Thoracic aorta (tissue), 2 donors: ENCODE results near the gene TBC1D7. TPM values are rescaled to one million over a fixed set of nuclear protein-coding genes. Genes with fewer than 3 reads are reported as not detected.

Experiments
- ATAC-seq: fragments of 150-250 bp; one replicate; pipeline ENCODE4 v1.8.0; 2017; ENCODE audit warnings: low read depth; ENCODE audit not compliant: insufficient number of reproducible peaks, low FRiP score
- DNase-seq: peaks from one replicate; pipeline ENCODE4 v3.0.0-alpha.2; 2020; ENCODE audit warnings: low spot score
- H3K27ac ChIP-seq, 2 donors: fragments of 200-600 bp; sonication (generic); 1 replicate in 1 of 2; 2 replicates in 1 of 2; pipeline ENCODE4 v1.5.1; 2016; ENCODE audit warnings: mild to moderate bottlenecking in 2 of 2, moderate library complexity in 2 of 2
- H3K27me3 ChIP-seq: fragments of 200-600 bp; sonication (generic); replicated peaks from 2 replicates; pipeline ENCODE4 v1.6.0; 2016; ENCODE audit warnings: mild to moderate bottlenecking; ENCODE audit not compliant: insufficient read depth
- H3K36me3 ChIP-seq: fragments of 200-600 bp; sonication (generic); one replicate; pipeline ENCODE4 v1.5.1; 2016
- H3K4me1 ChIP-seq, 2 donors: fragments of 200-600 bp; sonication (generic); 1 replicate in 1 of 2; 2 replicates in 1 of 2; pipeline versions ENCODE4 v1.5.1 to v1.6.0; 2016; ENCODE audit warnings: low read depth in 2 of 2, mild to moderate bottlenecking in 1 of 2; ENCODE audit not compliant: control insufficient read depth in 1 of 2
- H3K4me3 ChIP-seq: fragments of 200-600 bp; sonication (generic); 2 replicates; pipeline ENCODE4 v1.5.1; 2016; ENCODE audit warnings: mild to moderate bottlenecking
- H3K9me3 ChIP-seq: fragments of 200-600 bp; sonication (generic); 2 replicates; pipeline ENCODE4 v1.5.1; 2016
- total RNA-seq, 2 donors: library from RNA; depleted of rRNA; stranded (reverse); fragments of >200 nt; gene quantifications; one replicate each; pipeline versions ENCODE4 v1.1.0 to v1.2.3, GENCODE V29; 2016
- TF ChIP-seq, protein P1 (sequence below): fragments of 200-600 bp; sonication (generic); IDR thresholded peaks from one replicate; pipeline ENCODE4 v1.5.1; 2019; ENCODE audit warnings: antibody characterized with exemption

Gene TBC1D7
- total RNA-seq, 2 donors from 2014 or later: 7.3 to 17.9 TPM

DNA sequence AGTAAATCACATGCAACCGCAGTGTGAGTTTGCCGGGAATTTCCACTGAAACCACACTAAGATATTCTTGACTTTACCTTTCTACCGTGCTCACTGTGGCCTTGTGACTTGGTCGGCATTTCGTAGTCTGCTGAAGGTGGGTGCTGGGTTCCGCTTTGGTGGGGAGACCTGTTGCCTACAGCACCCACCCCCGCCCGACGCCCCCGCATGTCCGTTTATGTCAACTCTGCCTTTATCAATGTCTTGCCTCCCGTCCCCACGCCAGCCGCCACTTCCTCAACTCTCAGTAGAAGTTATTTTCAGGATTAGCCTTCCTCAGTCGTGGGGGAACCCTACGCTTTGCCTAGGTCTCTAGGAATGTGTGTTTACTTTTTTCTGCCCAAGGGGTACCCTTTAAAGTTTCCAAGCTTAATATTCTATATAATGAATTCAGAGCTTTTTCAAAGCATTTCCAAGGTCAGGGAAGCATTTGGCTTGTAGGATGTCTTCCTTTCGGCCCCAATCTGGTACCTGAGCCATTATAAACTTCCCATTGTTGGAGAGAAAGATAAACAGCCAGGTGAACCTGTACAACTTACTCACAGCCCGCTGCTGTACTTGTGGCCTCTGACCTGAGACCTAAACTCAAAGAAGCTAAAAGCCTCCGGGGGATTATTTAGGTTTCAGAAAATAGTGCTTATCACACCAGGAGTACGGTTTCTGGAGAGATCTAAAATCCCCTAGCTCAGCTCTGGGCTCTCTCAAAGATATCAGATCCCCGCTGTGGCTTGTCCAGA lies 54.2 kb downstream of the TBC1D7 start:
- Histone ChIP-seq H3K27me3 (no peaks in the 10 kb centered on the region), H3K4me1 (peaks cover 7 to 15% of the 10 kb centered on the region in 2 donors), H3K27ac (no peak overlapping the region), H3K36me3 (peaks cover 26% of the 10 kb centered on the region), H3K9me3 (no peaks in the 10 kb centered on the region), H3K4me3 (peak overlapping the region; percentile 25)
- DNase-seq: no peak
- no peak for ATAC-seq
- TF ChIP-seq, protein P1, sequence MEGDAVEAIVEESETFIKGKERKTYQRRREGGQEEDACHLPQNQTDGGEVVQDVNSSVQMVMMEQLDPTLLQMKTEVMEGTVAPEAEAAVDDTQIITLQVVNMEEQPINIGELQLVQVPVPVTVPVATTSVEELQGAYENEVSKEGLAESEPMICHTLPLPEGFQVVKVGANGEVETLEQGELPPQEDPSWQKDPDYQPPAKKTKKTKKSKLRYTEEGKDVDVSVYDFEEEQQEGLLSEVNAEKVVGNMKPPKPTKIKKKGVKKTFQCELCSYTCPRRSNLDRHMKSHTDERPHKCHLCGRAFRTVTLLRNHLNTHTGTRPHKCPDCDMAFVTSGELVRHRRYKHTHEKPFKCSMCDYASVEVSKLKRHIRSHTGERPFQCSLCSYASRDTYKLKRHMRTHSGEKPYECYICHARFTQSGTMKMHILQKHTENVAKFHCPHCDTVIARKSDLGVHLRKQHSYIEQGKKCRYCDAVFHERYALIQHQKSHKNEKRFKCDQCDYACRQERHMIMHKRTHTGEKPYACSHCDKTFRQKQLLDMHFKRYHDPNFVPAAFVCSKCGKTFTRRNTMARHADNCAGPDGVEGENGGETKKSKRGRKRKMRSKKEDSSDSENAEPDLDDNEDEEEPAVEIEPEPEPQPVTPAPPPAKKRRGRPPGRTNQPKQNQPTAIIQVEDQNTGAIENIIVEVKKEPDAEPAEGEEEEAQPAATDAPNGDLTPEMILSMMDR: no peak

DNA sequence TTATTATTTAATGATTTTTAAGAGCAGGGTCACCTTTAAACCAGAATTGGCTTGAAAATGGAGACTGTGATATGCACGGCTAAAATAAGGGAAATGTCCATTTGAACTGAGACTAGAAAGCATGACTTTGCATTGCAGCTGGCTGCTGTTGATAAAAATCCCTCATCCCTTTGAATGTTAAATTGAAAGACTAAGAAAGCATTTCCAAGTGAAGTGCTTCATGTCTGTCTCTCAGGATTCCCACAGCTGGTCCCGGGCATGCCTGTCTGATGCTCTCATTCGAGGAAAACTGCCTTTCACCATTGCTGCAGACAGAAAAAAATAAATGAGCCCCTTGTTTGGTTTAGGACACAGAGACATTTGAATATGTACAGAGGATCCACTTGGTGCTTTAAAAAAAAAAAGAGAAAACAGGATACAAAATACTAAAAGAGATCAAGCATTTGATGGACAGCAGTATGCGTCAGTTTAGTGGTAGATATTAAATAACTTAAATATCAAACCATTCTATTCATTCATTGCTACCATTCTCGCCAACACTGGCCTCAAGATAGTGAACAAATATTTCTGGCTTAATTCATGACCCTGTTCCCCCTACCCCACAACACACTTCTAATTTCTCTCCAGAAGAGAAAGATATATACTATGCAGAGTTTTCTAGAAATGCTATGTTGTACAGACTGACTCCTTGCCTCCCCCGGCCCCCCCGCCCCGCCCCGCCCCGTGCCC lies 55.0 kb downstream of the TBC1D7 start:
- peaks cover 23% of the 10 kb centered on the region for H3K36me3 ChIP-seq
- TF ChIP-seq, protein P1: no peak
- H3K4me3 ChIP-seq: peak overlapping the region; percentile 25
- ATAC-seq (no peak), DNase-seq (no peak)
- no peak overlapping the region for H3K27ac ChIP-seq
- no peaks in the 10 kb centered on the region for H3K27me3 ChIP-seq
- H3K4me1 ChIP-seq: peaks cover 7 to 22% of the 10 kb centered on the region in 2 donors
- no peaks in the 10 kb centered on the region for H3K9me3 ChIP-seq

- Histone ChIP-seq H3K27me3 (no peaks in the 10 kb centered on the region), H3K9me3 (no peaks in the 10 kb centered on the region), H3K27ac (no peak overlapping the region), H3K4me3 (no peak overlapping the region), H3K36me3 (peaks cover 14% of the 10 kb centered on the region), H3K4me1 (peaks cover 7 to 32% of the 10 kb centered on the region in 2 donors)
- TF ChIP-seq, protein P1: no peak
- no peak for ATAC-seq
- DNase-seq: no peak
These were observed 55.9 kb downstream of the TBC1D7 start for GRCh38 chr6:13272131-13273046.

- DNase-seq (no peak), ATAC-seq (no peak)
- no peaks in the 10 kb centered on the region for H3K27me3 ChIP-seq
- no peak overlapping the region for H3K4me3 ChIP-seq
- peaks cover 7 to 38% of the 10 kb centered on the region in 2 donors for H3K4me1 ChIP-seq
- no peaks in the 10 kb centered on the region for H3K9me3 ChIP-seq
- TF ChIP-seq, protein P1: no peak
- H3K27ac ChIP-seq: peak overlapping the region; percentile 68 to 70
- H3K36me3 ChIP-seq: peaks cover 13% of the 10 kb centered on the region
These were observed 59.3 kb downstream of the TBC1D7 start for GRCh38 chr6:13268913-13269518.
